BLaER1 treated with 17β-estradiol and CSF1 and Interleukin-3, amounts not matched to agents 10 nM and 100 nM (cell line): Measurements from ENCODE around the gene DPCD.

Source experiments
- H3K27ac ChIP-seq, 11 experiments: shearing (Covaris generic); formaldehyde crosslinking; 2 replicates each; pipeline ENCODE4 v1.8.1; 2022
- H3K27me3 ChIP-seq, 11 experiments: shearing (Covaris generic); formaldehyde crosslinking; 2 replicates each; pipeline ENCODE4 v1.8.1; 2022
- H3K36me3 ChIP-seq, 11 experiments: shearing (Covaris generic); formaldehyde crosslinking; 2 replicates each; pipeline ENCODE4 v1.8.1; 2022
- H3K4me1 ChIP-seq, 10 experiments: shearing (Covaris generic); formaldehyde crosslinking; 2 replicates each; pipeline ENCODE4 v1.8.1; 2022
- H3K4me2 ChIP-seq, 11 experiments: shearing (Covaris generic); formaldehyde crosslinking; 2 replicates each; pipeline ENCODE4 v1.8.1; 2022
- H3K4me3 ChIP-seq, 10 experiments: shearing (Covaris generic); formaldehyde crosslinking; 2 replicates each; pipeline ENCODE4 v1.8.1; 2022
- H3K9ac ChIP-seq, 11 experiments: shearing (Covaris generic); formaldehyde crosslinking; 2 replicates each; pipeline ENCODE4 v1.8.1; 2022
- H3K9me3 ChIP-seq, 11 experiments: shearing (Covaris generic); formaldehyde crosslinking; replicated peaks in 1 of 11; 2 replicates each; pipeline ENCODE4 v1.8.1; 2022
- H4K20me1 ChIP-seq, 11 experiments: shearing (Covaris generic); formaldehyde crosslinking; 2 replicates each; pipeline ENCODE4 v1.8.1; 2022
- Cebpa-rat ChIP-seq, 11 experiments: shearing (Covaris generic); IDR thresholded peaks; 2 replicates each; pipeline ENCODE4 v1.8.1; 2022

DPCD gene

DNA sequence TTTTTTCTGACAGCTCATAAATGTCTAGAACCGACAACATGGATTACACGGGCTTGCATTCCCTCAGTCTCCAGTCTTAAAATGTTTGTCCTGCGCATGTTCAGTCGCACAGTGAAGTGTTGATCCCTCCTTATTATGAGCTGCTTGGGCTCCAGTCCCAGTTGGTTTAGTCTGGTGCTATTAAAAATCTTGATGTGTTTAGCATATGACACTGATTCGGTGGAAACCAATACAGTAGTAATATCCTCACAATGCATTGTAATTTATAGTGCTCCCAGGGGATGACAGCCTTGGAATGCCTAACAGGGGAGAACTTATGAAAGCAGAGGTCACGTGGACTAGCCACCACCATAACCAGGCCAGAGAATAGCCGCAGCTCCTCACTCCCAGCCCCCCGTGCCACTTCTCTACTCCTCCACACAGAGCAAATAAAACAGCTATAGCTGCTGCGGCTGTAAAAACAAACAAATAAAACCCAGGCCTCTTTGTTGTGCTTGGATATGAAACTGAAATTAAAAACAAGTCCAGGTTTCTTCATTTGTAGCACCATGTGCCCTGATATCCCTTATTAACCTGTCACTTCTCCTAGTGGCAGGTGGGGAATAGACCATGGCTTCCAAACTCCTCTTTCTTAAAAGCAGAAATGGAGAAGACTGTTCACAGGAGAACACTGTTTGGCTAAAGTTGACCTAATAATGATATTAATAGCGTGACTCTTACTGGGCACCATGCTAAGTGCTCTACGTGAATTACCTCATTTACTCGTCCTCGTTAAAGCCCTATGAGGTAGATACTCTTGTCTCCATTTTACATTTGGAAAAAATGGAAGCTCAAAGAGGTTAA lies 7.7 kb downstream of the DPCD start:
- no peaks in the 10 kb centered on the region for H3K27me3 ChIP-seq

DNA sequence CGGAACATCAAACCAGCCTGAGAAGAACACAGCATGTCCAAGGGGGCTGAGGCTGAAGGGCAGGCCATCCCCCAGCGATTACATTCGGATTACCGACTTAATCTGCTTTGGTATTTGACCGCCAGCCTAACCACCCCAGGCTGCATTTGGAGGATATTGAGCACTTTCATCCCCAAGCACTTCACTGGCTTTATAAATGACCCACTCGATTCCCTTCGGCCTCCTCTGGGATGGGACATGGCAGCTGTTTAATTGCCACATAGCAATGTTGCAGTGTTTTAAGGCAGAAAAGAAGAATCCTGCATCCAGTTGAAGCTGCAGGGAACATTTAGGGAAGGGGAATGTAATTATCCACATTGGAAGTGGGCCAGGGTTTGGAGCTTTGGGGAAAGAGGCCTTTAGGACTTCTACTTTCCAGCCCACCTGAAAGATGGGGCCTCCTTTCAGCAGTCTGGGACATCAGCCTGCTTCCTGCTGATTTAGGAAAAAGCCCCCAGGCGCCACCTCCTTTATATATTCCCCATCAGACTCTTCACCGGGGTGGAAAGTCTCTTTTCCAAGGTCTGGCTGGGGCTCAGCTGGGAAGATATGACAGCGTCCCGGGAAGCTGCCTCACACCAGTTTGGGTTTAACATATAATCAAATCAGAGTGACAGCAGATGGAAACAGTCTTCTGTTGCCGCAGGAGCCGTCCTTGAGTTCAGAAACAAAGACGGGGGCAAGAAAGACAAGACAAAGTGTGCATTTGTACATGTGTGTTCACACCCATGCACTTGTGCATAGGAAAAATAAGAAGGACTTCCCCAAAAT lies 9.2 kb downstream of the DPCD start:
- TF ChIP-seq Cebpa-rat (IDR thresholded peaks at IDR 0.05): no peak
- H3K9me3 ChIP-seq: no peaks in the 10 kb centered on the region
- no peaks in the 10 kb centered on the region for H3K27me3 ChIP-seq
- H4K20me1 ChIP-seq: peaks cover 0 to 6% (median 0%) of the 10 kb centered on the region in 11 experiments; a peak in 1 of 22 replicates
- peaks cover 0 to 22% (median 10%) of the 10 kb centered on the region in 10 experiments; a peak in 11 of 20 replicates for H3K4me1 ChIP-seq
- no peak overlapping the region for H3K4me2 ChIP-seq
- no peak overlapping the region for H3K27ac ChIP-seq
- no peaks in the 10 kb centered on the region; a peak in 1 of 22 replicates for H3K36me3 ChIP-seq
- H3K9ac ChIP-seq: no peak overlapping the region
- no peak overlapping the region for H3K4me3 ChIP-seq

More for the DNA sequence above, 7.7 kb downstream of the DPCD start:
- H3K9ac ChIP-seq: no peak overlapping the region
- no peak for TF ChIP-seq Cebpa-rat (IDR thresholded peaks at IDR 0.05)
- H3K36me3 ChIP-seq: no peaks in the 10 kb centered on the region; a peak in 1 of 22 replicates
- no peak overlapping the region for H3K4me3 ChIP-seq
- peaks cover 0 to 6% (median 0%) of the 10 kb centered on the region in 11 experiments; a peak in 1 of 22 replicates for H4K20me1 ChIP-seq
- H3K9me3 ChIP-seq: no peaks in the 10 kb centered on the region
- H3K4me2 ChIP-seq: no peak overlapping the region
- H3K4me1 ChIP-seq: peaks cover 0 to 25% (median 10%) of the 10 kb centered on the region in 10 experiments; a peak in 11 of 20 replicates
- H3K27ac ChIP-seq: no peak overlapping the region

- no peaks in the 10 kb centered on the region for H3K27me3 ChIP-seq
- H3K4me1 ChIP-seq: no peaks in the 10 kb centered on the region
- no peak overlapping the region for H3K4me2 ChIP-seq
- no peak overlapping the region for H3K27ac ChIP-seq
- peaks cover 0 to 10% (median 0%) of the 10 kb centered on the region in 11 experiments; a peak in 1 of 22 replicates for H4K20me1 ChIP-seq
- no peak overlapping the region for H3K4me3 ChIP-seq
- H3K36me3 ChIP-seq: peaks cover 5 to 27% (median 19%) of the 10 kb centered on the region in 11 experiments; a peak in 18 of 22 replicates
- no peak for TF ChIP-seq Cebpa-rat (IDR thresholded peaks at IDR 0.05)
- no peak overlapping the region for H3K9ac ChIP-seq
- H3K9me3 ChIP-seq: no peaks in the 10 kb centered on the region
These were observed 13.4 kb downstream of the DPCD start for GRCh38 chr10:101601541-101601940.

GRCh38 chr10:101602761-101603398 lies 14.8 kb downstream of the DPCD start:
- Histone ChIP-seq H3K9me3 (no peaks in the 10 kb centered on the region), H3K9ac (no peak overlapping the region), H3K4me1 (no peaks in the 10 kb centered on the region), H3K4me2 (no peak overlapping the region), H3K27ac (no peak overlapping the region), H3K27me3 (no peaks in the 10 kb centered on the region), H3K36me3 (peaks cover 19 to 41% (median 31%) of the 10 kb centered on the region in 11 experiments), H3K4me3 (no peak overlapping the region), H4K20me1 (peaks cover 0 to 10% (median 0%) of the 10 kb centered on the region in 11 experiments; a peak in 1 of 22 replicates)
- TF ChIP-seq Cebpa-rat (IDR thresholded peaks at IDR 0.05): no peak

GRCh38 chr10:101607124-101607523 lies 19.0 kb downstream of the DPCD start:
- Histone ChIP-seq H3K36me3 (peaks cover 61 to 83% (median 74%) of the 10 kb centered on the region in 11 experiments), H3K9me3 (no peaks in the 10 kb centered on the region), H4K20me1 (peaks cover 0 to 18% (median 0%) of the 10 kb centered on the region in 11 experiments; a peak in 1 of 22 replicates), H3K9ac (no peak overlapping the region), H3K27me3 (no peaks in the 10 kb centered on the region), H3K4me3 (no peak overlapping the region), H3K4me2 (no peak overlapping the region), H3K27ac (no peak overlapping the region), H3K4me1 (peaks cover 0 to 12% (median 3%) of the 10 kb centered on the region in 10 experiments; a peak in 7 of 20 replicates)
- no peak for TF ChIP-seq Cebpa-rat (IDR thresholded peaks at IDR 0.05)

GRCh38 chr10:101609481-101609880 lies 21.4 kb downstream of the DPCD start:
- H4K20me1 ChIP-seq: peaks cover 0 to 16% (median 0%) of the 10 kb centered on the region in 11 experiments; a peak in 2 of 22 replicates
- TF ChIP-seq Cebpa-rat (IDR thresholded peaks at IDR 0.05): no peak
- H3K4me2 ChIP-seq: no peak overlapping the region; a peak in 1 of 22 replicates
- no peaks in the 10 kb centered on the region for H3K27me3 ChIP-seq
- H3K9ac ChIP-seq: no peak overlapping the region
- H3K4me3 ChIP-seq: no peak overlapping the region
- no peak overlapping the region for H3K27ac ChIP-seq
- H3K36me3 ChIP-seq: peaks cover 60 to 98% (median 78%) of the 10 kb centered on the region in 11 experiments
- peaks cover 0 to 14% (median 7%) of the 10 kb centered on the region in 10 experiments; a peak in 8 of 20 replicates for H3K4me1 ChIP-seq
- H3K9me3 ChIP-seq: no peaks in the 10 kb centered on the region

DNA sequence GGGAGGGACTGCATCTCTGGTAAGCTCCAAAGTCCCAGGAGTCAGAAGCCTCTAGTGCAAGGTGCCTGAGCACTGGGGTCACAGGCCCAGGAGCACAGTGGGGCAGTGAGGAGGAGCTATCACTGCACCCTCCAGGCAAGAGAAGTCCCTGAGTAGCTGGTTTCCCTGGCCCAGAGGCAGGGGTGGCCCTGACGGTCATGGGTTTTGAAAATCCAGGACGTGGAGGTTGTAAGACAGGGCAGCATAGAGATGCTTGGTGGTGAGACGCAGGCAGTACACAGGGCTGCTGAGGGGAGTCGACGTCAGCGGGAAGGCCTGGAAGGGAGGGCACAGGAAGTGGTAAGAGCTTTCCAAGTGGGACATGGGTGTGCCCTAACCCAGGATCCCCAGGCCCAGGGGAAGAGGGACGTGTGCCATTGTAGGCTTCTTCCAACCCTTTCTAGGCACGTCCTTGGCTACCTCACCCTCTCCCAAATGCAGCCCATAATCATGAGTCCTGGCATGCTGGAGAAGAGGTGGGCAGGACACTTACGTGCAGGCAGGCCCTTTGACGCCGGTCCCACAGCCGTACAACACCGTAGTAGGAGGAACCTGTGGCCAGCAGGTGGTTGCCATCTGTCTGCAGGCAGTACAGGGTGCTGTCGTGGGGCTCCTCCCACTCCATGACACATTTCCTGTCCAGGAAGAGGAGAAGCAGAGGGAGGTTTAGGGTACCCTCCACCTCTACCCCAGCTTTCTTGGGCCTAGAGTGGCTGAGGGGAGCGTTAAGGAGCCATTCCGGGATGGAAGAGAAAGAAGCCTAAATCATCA lies 23.2 kb downstream of the DPCD start:
- no peaks in the 10 kb centered on the region for H3K9me3 ChIP-seq
- no peaks in the 10 kb centered on the region for H3K27me3 ChIP-seq
- H3K4me3 ChIP-seq: no peak overlapping the region
- peak overlapping the region in 1 of 11 experiments; percentile 13; a peak in 1 of 22 replicates for H3K27ac ChIP-seq
- peak overlapping the region in 4 of 11 experiments; percentile 4 to 56 (median 30); a peak in 4 of 22 replicates for H3K4me2 ChIP-seq
- H3K4me1 ChIP-seq: peaks cover 0 to 24% (median 7%) of the 10 kb centered on the region in 10 experiments; a peak in 9 of 20 replicates
- H3K9ac ChIP-seq: no peak overlapping the region
- peaks cover 0 to 16% (median 0%) of the 10 kb centered on the region in 11 experiments; a peak in 5 of 22 replicates for H4K20me1 ChIP-seq
- peaks cover 56 to 97% (median 74%) of the 10 kb centered on the region in 11 experiments for H3K36me3 ChIP-seq
- TF ChIP-seq Cebpa-rat (IDR thresholded peaks at IDR 0.05): no peak

GRCh38 chr10:101612086-101612485 lies 24.0 kb downstream of the DPCD start:
- TF ChIP-seq Cebpa-rat (IDR thresholded peaks at IDR 0.05): no peak
- no peaks in the 10 kb centered on the region for H3K27me3 ChIP-seq
- H3K36me3 ChIP-seq: peaks cover 64 to 97% (median 74%) of the 10 kb centered on the region in 11 experiments
- H3K4me2 ChIP-seq: peak overlapping the region in 4 of 11 experiments; percentile 4 to 56 (median 22); a peak in 3 of 22 replicates
- peak overlapping the region in 1 of 11 experiments; percentile 3; a peak in 1 of 22 replicates for H3K27ac ChIP-seq
- H3K9me3 ChIP-seq: no peaks in the 10 kb centered on the region
- H3K9ac ChIP-seq: no peak overlapping the region
- H3K4me1 ChIP-seq: peaks cover under 1 to 32% (median 11%) of the 10 kb centered on the region in 10 experiments; a peak in 19 of 20 replicates
- H3K4me3 ChIP-seq: no peak overlapping the region
- peaks cover 0 to 15% (median 0%) of the 10 kb centered on the region in 11 experiments; a peak in 5 of 22 replicates for H4K20me1 ChIP-seq
